Measurements from ENCODE around the gene CABLES1. TPM values are rescaled to one million over a fixed set of nuclear protein-coding genes. Genes with fewer than 3 reads are reported as not detected.

Gene CABLES1
- 12.2 to 14.0 TPM (median 13.3 TPM) in 5 replicates for total RNA-seq (2022; extraction: Qiagen RNA extraction; ENCODE audit: low read depth)

GRCh38 chr18:23134780-23135549, at the start of gene CABLES1:
CABLES1 (plus strand) TSS chr18:23135485; CDS start chr18:23135763, 278 bp downstream.

Other genes with a start within 250 kb of the CABLES1 start
- 22.5 to 34.1 TPM (median 24.5 TPM) in 5 replicates for gene RBBP8, start 202.2 kb upstream of the CABLES1 start, total RNA-seq (2022; extraction: Qiagen RNA extraction; ENCODE audit: low read depth)